ENCODE data around the gene PRTG. TPM values are rescaled to one million over a fixed set of nuclear protein-coding genes. Genes with fewer than 3 reads are reported as not detected.

The PRTG gene
- total and polyA plus RNA-seq, 12 donors: 0.40 to 4.3 (median 2.8) TPM

GRCh38 chr15:55588070-55588814, 154.7 kb downstream of the PRTG start, which contains the start of gene PYGO1:
TSS of gene PYGO1 (minus strand) at chr15:55588345. CDS start at chr15:55587883, 462 bp downstream.
- TF ChIP-seq POLR2A (IDR thresholded peaks at IDR 0.05) (peak in 1 of 2 donors; percentile 59), CTCF (IDR thresholded peaks at IDR 0.05) (no peak)
- WGBS, 4 donors: 0 to 1% (median 1%) methylated on average over 21 to 106 of the region's 107 CpGs; no CpG with 5 or more reads in 1 of the 4 donors
- peak; percentile 54 to 68 (median 56) for DNase-seq
- Histone ChIP-seq H3K36me3 (replicated peaks in 1 of 2) (no peaks in the 10 kb centered on the region), H3K4me3 (peak within 1 kb of the TSS in 3 of 4 donors; percentile 15 to 86 (median 65)), H3K27ac (peak within 1 kb of the TSS in 3 of 5 donors; percentile 76 to 87 (median 85)), H3K27me3 (no peaks in the 10 kb centered on the region), H3K4me1 (replicated peaks in 1 of 2) (peaks cover 4 to 12% of the 10 kb centered on the region in 2 donors), H3K9me3 (replicated peaks in 1 of 3) (no peaks in the 10 kb centered on the region)
- intact Hi-C loops (cut with DNase I): no loop called here

GRCh38 chr15:55587321-55588069, 155.5 kb downstream of the PRTG start:
- Histone ChIP-seq H3K36me3 (replicated peaks in 1 of 2) (no peaks in the 10 kb centered on the region), H3K9me3 (replicated peaks in 1 of 3) (no peaks in the 10 kb centered on the region), H3K4me3 (peak overlapping the region in 3 of 4 donors; percentile 15 to 86 (median 65)), H3K27me3 (no peaks in the 10 kb centered on the region), H3K4me1 (replicated peaks in 1 of 2) (peaks cover 4 to 12% of the 10 kb centered on the region in 2 donors), H3K27ac (peak overlapping the region in 3 of 5 donors; percentile 76 to 87 (median 85))
- WGBS, 4 donors: 5 to 16% (median 9%) methylated on average over 22 to 65 of the region's 65 CpGs
- peak; percentile 28 to 55 (median 39) for DNase-seq
- no peak for TF ChIP-seq CTCF (IDR thresholded peaks at IDR 0.05)
- TF ChIP-seq POLR2A (IDR thresholded peaks at IDR 0.05): no peak
- intact Hi-C loops (cut with DNase I): no loop called here

- Histone ChIP-seq H3K36me3 (replicated peaks in 1 of 2) (no peaks in the 10 kb centered on the region), H3K4me3 (peak overlapping the region in 1 of 4 donors; percentile 86), H3K4me1 (replicated peaks in 1 of 2) (peaks cover 4 to 12% of the 10 kb centered on the region in 2 donors), H3K27me3 (no peaks in the 10 kb centered on the region), H3K27ac (no peak overlapping the region), H3K9me3 (replicated peaks in 1 of 3) (no peaks in the 10 kb centered on the region)
- intact Hi-C loops (cut with DNase I): no loop called here
- no peak for DNase-seq
- TF ChIP-seq POLR2A (IDR thresholded peaks at IDR 0.05): no peak
- TF ChIP-seq CTCF (IDR thresholded peaks at IDR 0.05): no peak
- 76 to 87% (median 84%) methylated on average over 3 of the region's 3 CpGs for WGBS, 4 donors
Measured at GRCh38 chr15:55586808-55587207, 156.1 kb downstream of the PRTG start.

GRCh38 chr15:55576943-55577342, 166.0 kb downstream of the PRTG start:
- no peak overlapping the region for H3K27ac ChIP-seq
- intact Hi-C loops (cut with DNase I): no loop called here
- DNase-seq: no peak
- no peaks in the 10 kb centered on the region for H3K9me3 ChIP-seq (replicated peaks in 1 of 3)
- no peak overlapping the region for H3K4me3 ChIP-seq
- H3K36me3 ChIP-seq (replicated peaks in 1 of 2): no peaks in the 10 kb centered on the region
- no peaks in the 10 kb centered on the region for H3K27me3 ChIP-seq
- H3K4me1 ChIP-seq (replicated peaks in 1 of 2): no peaks in the 10 kb centered on the region
- TF ChIP-seq CTCF (IDR thresholded peaks at IDR 0.05) (no peak), POLR2A (IDR thresholded peaks at IDR 0.05) (no peak)
- WGBS, 4 donors: 79 to 86% (median 84%) methylated on average over 6 of the region's 6 CpGs

All from adrenal gland (tissue), 12 donors.